GM23338 (cell line): ENCODE measurements around the gene NLRP10. TPM values are rescaled to one million over a fixed set of nuclear protein-coding genes. Genes with fewer than 3 reads are reported as not detected.

Experiments
- ATAC-seq: fragments of 200-7000 bp; cut with Tn5 transposase; 3 replicates; pipeline ENCODE4 v1.9.1; 2020
- DNase-seq: peaks from one replicate; pipeline ENCODE4 v3.0.0-alpha.2; 2015; ENCODE audit warnings: low spot score
- H2AFZ ChIP-seq: fragments of 200-600 bp; sonication (generic); 2 replicates; pipeline ENCODE4 v1.8.0; 2016; ENCODE audit warnings: antibody characterized with exemption, mild to moderate bottlenecking, moderate library complexity
- H3F3A ChIP-seq: fragments of 200-600 bp; sonication (generic); replicated peaks from 2 replicates; pipeline ENCODE4 v1.8.0; 2017; ENCODE audit warnings: antibody characterized with exemption, mixed run types, low read depth
- H3K27ac ChIP-seq: fragments of 200-600 bp; sonication (generic); 2 replicates; pipeline ENCODE4 v1.6.1; 2016; ENCODE audit warnings: low read depth
- H3K27me3 ChIP-seq: fragments of 200-600 bp; sonication (generic); 2 replicates; pipeline ENCODE4 v1.8.0; 2016; ENCODE audit warnings: mild to moderate bottlenecking, mixed run types, moderate library complexity; ENCODE audit not compliant: insufficient read depth
- H3K36me3 ChIP-seq: fragments of 200-600 bp; sonication (generic); 2 replicates; pipeline ENCODE4 v1.8.0; 2016; ENCODE audit warnings: mild to moderate bottlenecking; ENCODE audit not compliant: insufficient read depth
- H3K4me1 ChIP-seq: fragments of 200-600 bp; sonication (generic); 2 replicates; pipeline ENCODE4 v1.8.0; 2016; ENCODE audit warnings: mild to moderate bottlenecking, moderate library complexity; ENCODE audit not compliant: insufficient read depth
- H3K4me2 ChIP-seq: fragments of 200-600 bp; sonication (generic); 2 replicates; pipeline ENCODE4 v1.7.1; 2017; ENCODE audit warnings: mixed run types
- H3K4me3 ChIP-seq: fragments of 200-600 bp; sonication (generic); 2 replicates; pipeline ENCODE4 v1.6.1; 2016; ENCODE audit warnings: mixed run types
- H3K79me2 ChIP-seq: fragments of 200-600 bp; sonication (generic); replicated peaks from 2 replicates; pipeline ENCODE4 v1.8.0; 2017; ENCODE audit warnings: mild to moderate bottlenecking; ENCODE audit not compliant: insufficient read depth
- H3K9me2 ChIP-seq: fragments of 200-600 bp; sonication (generic); 2 replicates; pipeline ENCODE4 v1.8.0; 2017; ENCODE audit not compliant: insufficient read depth
- H4K20me1 ChIP-seq: fragments of 200-600 bp; sonication (generic); replicated peaks from 2 replicates; pipeline ENCODE4 v1.8.0; 2017; ENCODE audit warnings: mild to moderate bottlenecking; ENCODE audit not compliant: insufficient read depth
- H3K27ac Mint-ChIP-seq: 2 replicates; pipeline ENCODE4 v1.8.0; 2020; ENCODE audit warnings: inconsistent platforms, mild to moderate bottlenecking, moderate library complexity, mixed read lengths
- H3K27me3 Mint-ChIP-seq: 3 replicates; pipeline ENCODE4 v1.8.0; 2022; ENCODE audit warnings: low read depth, mild to moderate bottlenecking, moderate library complexity, mixed read lengths, inconsistent platforms; ENCODE audit not compliant: insufficient read depth, poor library complexity
- H3K36me3 Mint-ChIP-seq: 3 replicates; pipeline ENCODE4 v1.8.0; 2021; ENCODE audit warnings: low read depth, mild to moderate bottlenecking, inconsistent platforms, moderate library complexity, mixed read lengths
- H3K4me1 Mint-ChIP-seq: 3 replicates; pipeline ENCODE4 v1.8.0; 2020; ENCODE audit warnings: mild to moderate bottlenecking, inconsistent platforms, mixed read lengths
- H3K4me3 Mint-ChIP-seq: 3 replicates; pipeline ENCODE4 v1.8.0; 2021; ENCODE audit warnings: moderate library complexity, mild to moderate bottlenecking, inconsistent platforms, mixed read lengths
- H3K9me3 Mint-ChIP-seq: 3 replicates; pipeline ENCODE4 v1.8.0; 2020; ENCODE audit warnings: moderate library complexity, mild to moderate bottlenecking, inconsistent platforms, mixed read lengths
- CREB1 ChIP-seq: fragments of 250-450 bp; sonication (Bioruptor Pico); IDR thresholded peaks from 2 replicates; pipeline ENCODE4 v1.5.0; 2020; ENCODE audit warnings: low read depth, mild to moderate bottlenecking, moderate library complexity
- EZH2 ChIP-seq: fragments of 200-600 bp; sonication (generic); IDR thresholded peaks from one replicate; pipeline ENCODE4 v1.8.0; 2017; ENCODE audit warnings: antibody characterized with exemption, mild to moderate bottlenecking, low read depth; ENCODE audit not compliant: unreplicated experiment
- JUNB ChIP-seq: IDR thresholded peaks from one replicate; pipeline ENCODE4 v1.6.1; 2016; ENCODE audit warnings: antibody characterized with exemption; ENCODE audit not compliant: unreplicated experiment
- NANOG ChIP-seq: IDR thresholded peaks from 2 replicates; pipeline ENCODE4 v1.6.1; 2016; ENCODE audit warnings: antibody characterized with exemption, borderline replicate concordance
- POLR2AphosphoS5 ChIP-seq: IDR thresholded peaks from 2 replicates; pipeline ENCODE4 v1.6.1; 2016; ENCODE audit warnings: antibody characterized with exemption, low read depth
- STAT1 ChIP-seq: IDR thresholded peaks from one replicate; pipeline ENCODE4 v1.6.1; 2016; ENCODE audit warnings: antibody characterized with exemption; ENCODE audit not compliant: unreplicated experiment
- ZNF114 ChIP-seq: fragments of 250-450 bp; sonication (Bioruptor Pico); IDR thresholded peaks from 2 replicates; pipeline ENCODE4 v1.5.0; 2020; ENCODE audit warnings: mild to moderate bottlenecking, moderate library complexity
- ZNF331 ChIP-seq: fragments of 250-450 bp; sonication (Bioruptor Pico); IDR thresholded peaks from 2 replicates; pipeline ENCODE4 v1.5.0; 2020; ENCODE audit warnings: low read depth, mild to moderate bottlenecking, moderate library complexity
- polyA plus RNA-seq: library from polyadenylated mRNA; unstranded; fragments of >200 nt; fragmentation: Nextera tagmentation; extraction: Ambion mirVana; gene quantifications from 2 replicates; pipeline ENCODE4 v1.2.1, GENCODE V29; 2016
- total RNA-seq: library from RNA; depleted of rRNA; stranded (reverse); fragments of >200 nt; shearing (Covaris generic); gene quantifications from 2 replicates; pipeline ENCODE4 v1.2.3, GENCODE V29; 2014
- TF ChIP-seq, protein P1 (sequence below): IDR thresholded peaks from 2 replicates; pipeline ENCODE4 v1.6.1; 2016; ENCODE audit warnings: antibody characterized with exemption
- TF ChIP-seq, protein P2 (sequence below), 2 experiments: fragments of 200-600 bp in 1 of 2; sonication (generic) in 1 of 2; conservative IDR thresholded peaks; 2 replicates each; pipeline versions ENCODE4 v1.5.1 to v1.6.1; 2016 to 2017; ENCODE audit warnings: antibody characterized with exemption in 2 of 2, low read depth in 2 of 2, mild to moderate bottlenecking in 2 of 2, moderate library complexity in 1 of 2

The NLRP10 gene
- total and polyA plus RNA-seq, 2 experiments from 2014 or later: 1.1 to 4.3 TPM

DNA sequence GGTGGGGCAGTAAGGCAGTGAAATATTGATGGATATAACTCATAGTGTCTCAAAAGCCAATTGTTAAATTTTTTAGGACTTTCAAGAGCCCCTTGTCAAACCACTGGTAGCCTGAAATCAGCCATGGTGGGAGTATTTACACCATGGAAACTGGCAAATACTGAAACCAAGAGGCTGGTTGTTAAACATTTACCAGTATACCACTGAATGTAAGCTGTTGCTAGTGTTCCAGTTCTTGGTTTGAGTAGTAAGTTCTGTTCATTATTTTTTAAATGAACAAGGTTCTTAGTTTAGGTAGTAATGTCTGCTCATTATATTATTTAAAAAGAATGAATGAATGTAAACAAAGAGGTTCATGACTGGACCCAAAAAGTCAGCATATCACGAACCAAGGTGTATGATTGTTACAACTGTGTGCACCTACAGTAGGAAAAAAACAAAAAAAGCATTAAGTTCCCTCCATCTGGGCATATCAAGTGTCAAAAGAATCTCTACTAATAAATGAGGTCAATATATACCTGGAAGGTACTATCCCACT, 17.4 kb upstream of the NLRP10 start (continued):
- TF ChIP-seq, protein P1, sequence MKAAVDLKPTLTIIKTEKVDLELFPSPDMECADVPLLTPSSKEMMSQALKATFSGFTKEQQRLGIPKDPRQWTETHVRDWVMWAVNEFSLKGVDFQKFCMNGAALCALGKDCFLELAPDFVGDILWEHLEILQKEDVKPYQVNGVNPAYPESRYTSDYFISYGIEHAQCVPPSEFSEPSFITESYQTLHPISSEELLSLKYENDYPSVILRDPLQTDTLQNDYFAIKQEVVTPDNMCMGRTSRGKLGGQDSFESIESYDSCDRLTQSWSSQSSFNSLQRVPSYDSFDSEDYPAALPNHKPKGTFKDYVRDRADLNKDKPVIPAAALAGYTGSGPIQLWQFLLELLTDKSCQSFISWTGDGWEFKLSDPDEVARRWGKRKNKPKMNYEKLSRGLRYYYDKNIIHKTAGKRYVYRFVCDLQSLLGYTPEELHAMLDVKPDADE: no peak
- TF ChIP-seq EZH2: no peak
- TF ChIP-seq, protein P2, sequence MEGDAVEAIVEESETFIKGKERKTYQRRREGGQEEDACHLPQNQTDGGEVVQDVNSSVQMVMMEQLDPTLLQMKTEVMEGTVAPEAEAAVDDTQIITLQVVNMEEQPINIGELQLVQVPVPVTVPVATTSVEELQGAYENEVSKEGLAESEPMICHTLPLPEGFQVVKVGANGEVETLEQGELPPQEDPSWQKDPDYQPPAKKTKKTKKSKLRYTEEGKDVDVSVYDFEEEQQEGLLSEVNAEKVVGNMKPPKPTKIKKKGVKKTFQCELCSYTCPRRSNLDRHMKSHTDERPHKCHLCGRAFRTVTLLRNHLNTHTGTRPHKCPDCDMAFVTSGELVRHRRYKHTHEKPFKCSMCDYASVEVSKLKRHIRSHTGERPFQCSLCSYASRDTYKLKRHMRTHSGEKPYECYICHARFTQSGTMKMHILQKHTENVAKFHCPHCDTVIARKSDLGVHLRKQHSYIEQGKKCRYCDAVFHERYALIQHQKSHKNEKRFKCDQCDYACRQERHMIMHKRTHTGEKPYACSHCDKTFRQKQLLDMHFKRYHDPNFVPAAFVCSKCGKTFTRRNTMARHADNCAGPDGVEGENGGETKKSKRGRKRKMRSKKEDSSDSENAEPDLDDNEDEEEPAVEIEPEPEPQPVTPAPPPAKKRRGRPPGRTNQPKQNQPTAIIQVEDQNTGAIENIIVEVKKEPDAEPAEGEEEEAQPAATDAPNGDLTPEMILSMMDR (conservative IDR thresholded peaks at IDR 0.05; ENCODE audit: low read depth in 2 of 2): no peak
- TF ChIP-seq ZNF114 (CRISPR knock-in tag): no peak
- TF ChIP-seq POLR2AphosphoS5: no peak
- TF ChIP-seq ZNF331 (CRISPR knock-in tag): no peak
- no peak for TF ChIP-seq JUNB

DNA sequence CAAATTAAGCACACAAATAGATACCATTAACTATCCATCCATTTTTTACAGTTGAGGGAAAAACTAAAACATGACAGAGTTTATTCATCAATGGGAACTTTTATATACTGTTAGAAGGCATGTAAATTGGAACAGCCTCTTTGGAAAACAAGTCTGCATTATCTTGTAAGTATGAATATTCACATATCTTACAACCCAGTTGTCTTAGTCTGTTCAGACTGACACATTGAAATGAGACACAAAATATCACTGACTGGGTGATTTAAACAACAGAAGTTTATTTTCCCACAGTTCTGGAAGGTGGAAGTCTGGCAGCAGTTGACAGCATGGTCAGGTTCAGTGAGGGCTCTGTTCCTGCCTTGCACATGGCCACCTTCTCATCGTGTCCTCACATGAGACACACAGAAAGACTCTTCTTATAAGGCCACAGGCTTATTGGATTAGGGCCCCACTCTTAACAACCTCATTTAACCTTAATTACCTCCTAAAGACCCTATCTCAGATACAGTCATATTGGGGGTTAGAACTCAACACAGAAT, 16.4 kb upstream of the NLRP10 start:
- H3K4me3 Mint-ChIP-seq: no peak overlapping the region
- H3K79me2 ChIP-seq: no peaks in the 10 kb centered on the region; the same call in 1 of the 2 replicates
- ATAC-seq: no peak
- H3K4me1 ChIP-seq: peaks cover 4% of the 10 kb centered on the region; the same call in 1 of the 2 replicates
- no peaks in the 10 kb centered on the region for H3K36me3 ChIP-seq
- DNase-seq: no peak
- H3K27me3 Mint-ChIP-seq: no peaks in the 10 kb centered on the region
- no peak overlapping the region for H3K4me3 ChIP-seq
- no peaks in the 10 kb centered on the region for H3K36me3 Mint-ChIP-seq
- no peaks in the 10 kb centered on the region for H3K27me3 ChIP-seq
- peaks cover 14% of the 10 kb centered on the region for H3K4me1 Mint-ChIP-seq
- H4K20me1 ChIP-seq: no peaks in the 10 kb centered on the region
- no peak overlapping the region for H3K27ac ChIP-seq
- H3K27ac Mint-ChIP-seq: no peak overlapping the region
- H3K9me3 Mint-ChIP-seq: no peaks in the 10 kb centered on the region; the same call in 2 of the 3 replicates
- TF ChIP-seq NANOG (no peak), CREB1 (CRISPR knock-in tag) (no peak), STAT1 (no peak), ZNF331 (CRISPR knock-in tag) (no peak)
- no peak overlapping the region for H3K4me2 ChIP-seq
- H2AFZ ChIP-seq: no peak overlapping the region
- H3K9me2 ChIP-seq: no peaks in the 10 kb centered on the region
- no peaks in the 10 kb centered on the region for H3F3A ChIP-seq
